OCI-LY1 (cell line): Measurements from ENCODE around the gene SKA1.

ENCODE experiments used
- CTCF ChIP-seq: fragments of 200-600 bp; sonication (generic), shearing (Covaris generic); IDR thresholded peaks from 2 replicates; pipeline ENCODE4 v1.5.1; 2017; ENCODE audit warnings: mild to moderate bottlenecking, antibody characterized with exemption, low read length, moderate library complexity, mixed read lengths
- EZH2 ChIP-seq: fragments of 200-600 bp; sonication (generic), shearing (Covaris generic); IDR thresholded peaks from 2 replicates; pipeline ENCODE4 v1.8.0; 2017; ENCODE audit warnings: borderline replicate concordance, mixed run types, mild to moderate bottlenecking, antibody characterized with exemption, low read length, moderate library complexity, mixed read lengths

DNA sequence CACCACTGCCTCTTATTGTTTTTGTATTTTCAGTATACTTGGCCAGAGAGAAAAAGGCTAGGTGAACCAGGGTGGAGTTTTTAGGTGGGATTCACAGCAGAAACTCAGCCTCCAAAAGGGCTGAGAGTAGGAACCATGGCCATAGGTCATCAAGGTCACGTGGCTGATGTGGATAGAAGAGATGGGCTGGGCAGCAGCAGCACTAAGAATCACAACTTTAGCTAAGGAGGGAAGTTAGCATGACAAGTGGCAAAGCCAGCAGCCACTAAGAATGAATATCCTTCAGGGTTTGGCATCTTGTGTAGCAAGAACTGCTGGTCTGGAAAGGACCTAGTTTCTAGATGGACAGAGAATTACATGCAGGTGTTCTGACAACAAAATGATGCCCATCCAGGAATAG is 43.2 kb upstream of the SKA1 start:
- TF ChIP-seq CTCF (no peak), EZH2 (no peak)
